NCI-H2196 (cell line): ENCODE results near the gene EHMT1.
A peak's percentile ranks its signal among the peaks of the same experiment; 100 is the strongest.
"Not testable (repeated sequence)": the region's sequence is repeated elsewhere in the genome, so short reads cannot be mapped to it uniquely, and the experiment has no call there.

Source experiments
- DNase-seq: peaks from one replicate; lab custom pipeline; 2025; ENCODE audit not compliant: unreplicated experiment; lab: John Stamatoyannopoulos, UW

The EHMT1 gene

GRCh38 chr9:137590469-137591383 lies 28.1 kb upstream of the EHMT1 start, which contains the start of gene ZMYND19:
ZMYND19 (minus strand) TSS chr9:137590512; CDS start chr9:137590263, 249 bp downstream.
- peak; percentile 92 for DNase-seq

- peak; percentile 65 for DNase-seq
These were observed 26.0 kb upstream of the EHMT1 start for GRCh38 chr9:137592767-137593166.

- peak; percentile 23 for DNase-seq
These were observed 25.6 kb upstream of the EHMT1 start for GRCh38 chr9:137593176-137593575.

GRCh38 chr9:137596577-137596976 lies 22.2 kb upstream of the EHMT1 start:
- DNase-seq: not testable (repeated sequence)

- DNase-seq: no peak
These were observed 19.9 kb upstream of the EHMT1 start for GRCh38 chr9:137598943-137599342.

GRCh38 chr9:137602661-137603060 lies 16.1 kb upstream of the EHMT1 start:
- DNase-seq: no peak

GRCh38 chr9:137603879-137604278 lies 14.9 kb upstream of the EHMT1 start:
- no peak for DNase-seq

GRCh38 chr9:137604345-137605086 lies 14.3 kb upstream of the EHMT1 start:
- DNase-seq: no peak

GRCh38 chr9:137605121-137606004 lies 13.4 kb upstream of the EHMT1 start, which contains the start of gene ARRDC1:
ARRDC1 (plus strand) TSS chr9:137605686; CDS start chr9:137605718, 32 bp downstream.
- DNase-seq: peak; percentile 94

GRCh38 chr9:137606005-137606621 lies 12.7 kb upstream of the EHMT1 start:
- DNase-seq: peak; percentile 38

- no peak for DNase-seq
These were observed 12.1 kb upstream of the EHMT1 start for GRCh38 chr9:137606734-137607138.

GRCh38 chr9:137607141-137607857 lies 11.5 kb upstream of the EHMT1 start:
- DNase-seq: no peak

- no peak for DNase-seq
These were observed 7.9 kb upstream of the EHMT1 start for GRCh38 chr9:137610944-137611343.

- DNase-seq: peak; percentile 81
These were observed 6.9 kb upstream of the EHMT1 start for GRCh38 chr9:137611623-137612609.

GRCh38 chr9:137612741-137613142 lies 6.1 kb upstream of the EHMT1 start:
- DNase-seq: no peak

- no peak for DNase-seq
These were observed 5.5 kb upstream of the EHMT1 start for GRCh38 chr9:137613259-137613658.

GRCh38 chr9:137613738-137614523 lies 4.9 kb upstream of the EHMT1 start:
- DNase-seq: no peak
